Coronary artery (tissue), 2 donors: ENCODE results near the gene CAMSAP1.

ENCODE experiments used
- DNase-seq: peaks from one replicate; pipeline ENCODE4 v3.0.0-alpha.2; 2017; ENCODE audit warnings: low spot score
- H3K27ac ChIP-seq, 2 donors: fragments of 200-600 bp; sonication (generic); one replicate each; pipeline ENCODE4 v1.5.1; 2016 to 2019
- H3K4me3 ChIP-seq: fragments of 200-600 bp; sonication (generic); 2 replicates; pipeline ENCODE4 v1.5.1; 2016; ENCODE audit warnings: mild to moderate bottlenecking, moderate library complexity
- TF ChIP-seq, protein P1 (sequence below): fragments of 200-600 bp; sonication (generic); IDR thresholded peaks from one replicate; pipeline ENCODE4 v1.5.1; 2019; ENCODE audit warnings: antibody characterized with exemption

The CAMSAP1 gene

DNA sequence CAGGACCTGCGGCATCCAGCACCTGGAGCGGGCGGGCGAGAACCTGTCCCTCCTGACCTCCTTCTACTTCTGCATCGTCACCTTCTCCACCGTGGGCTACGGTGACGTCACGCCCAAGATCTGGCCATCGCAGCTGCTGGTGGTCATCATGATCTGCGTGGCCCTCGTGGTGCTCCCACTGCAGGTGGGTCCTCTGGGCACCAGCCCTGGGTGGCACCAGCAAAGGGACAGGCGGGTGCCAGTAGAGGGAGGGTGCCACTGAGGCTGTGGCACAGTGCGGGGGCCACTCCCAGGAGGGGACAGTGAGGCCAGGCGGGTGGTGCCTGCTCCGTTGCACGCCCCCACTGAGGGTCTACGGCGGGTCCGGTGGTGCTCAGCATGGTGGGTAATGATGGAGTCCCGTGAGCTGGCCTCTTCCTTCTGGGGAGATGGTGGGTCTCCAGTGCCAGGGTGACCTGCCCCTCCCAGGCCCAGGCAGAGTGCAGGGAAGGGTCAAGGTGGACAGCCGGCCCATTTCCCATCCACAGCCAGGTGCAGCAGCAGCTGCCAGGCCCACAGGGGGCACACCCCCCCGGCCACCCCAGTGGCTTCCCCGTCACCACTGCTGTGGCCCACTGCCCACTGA is 147.6 kb downstream of the CAMSAP1 start:
- Histone ChIP-seq H3K27ac (no peak overlapping the region), H3K4me3 (no peak overlapping the region)
- no peak for DNase-seq
- TF ChIP-seq, protein P1, sequence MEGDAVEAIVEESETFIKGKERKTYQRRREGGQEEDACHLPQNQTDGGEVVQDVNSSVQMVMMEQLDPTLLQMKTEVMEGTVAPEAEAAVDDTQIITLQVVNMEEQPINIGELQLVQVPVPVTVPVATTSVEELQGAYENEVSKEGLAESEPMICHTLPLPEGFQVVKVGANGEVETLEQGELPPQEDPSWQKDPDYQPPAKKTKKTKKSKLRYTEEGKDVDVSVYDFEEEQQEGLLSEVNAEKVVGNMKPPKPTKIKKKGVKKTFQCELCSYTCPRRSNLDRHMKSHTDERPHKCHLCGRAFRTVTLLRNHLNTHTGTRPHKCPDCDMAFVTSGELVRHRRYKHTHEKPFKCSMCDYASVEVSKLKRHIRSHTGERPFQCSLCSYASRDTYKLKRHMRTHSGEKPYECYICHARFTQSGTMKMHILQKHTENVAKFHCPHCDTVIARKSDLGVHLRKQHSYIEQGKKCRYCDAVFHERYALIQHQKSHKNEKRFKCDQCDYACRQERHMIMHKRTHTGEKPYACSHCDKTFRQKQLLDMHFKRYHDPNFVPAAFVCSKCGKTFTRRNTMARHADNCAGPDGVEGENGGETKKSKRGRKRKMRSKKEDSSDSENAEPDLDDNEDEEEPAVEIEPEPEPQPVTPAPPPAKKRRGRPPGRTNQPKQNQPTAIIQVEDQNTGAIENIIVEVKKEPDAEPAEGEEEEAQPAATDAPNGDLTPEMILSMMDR, result no peak

DNA sequence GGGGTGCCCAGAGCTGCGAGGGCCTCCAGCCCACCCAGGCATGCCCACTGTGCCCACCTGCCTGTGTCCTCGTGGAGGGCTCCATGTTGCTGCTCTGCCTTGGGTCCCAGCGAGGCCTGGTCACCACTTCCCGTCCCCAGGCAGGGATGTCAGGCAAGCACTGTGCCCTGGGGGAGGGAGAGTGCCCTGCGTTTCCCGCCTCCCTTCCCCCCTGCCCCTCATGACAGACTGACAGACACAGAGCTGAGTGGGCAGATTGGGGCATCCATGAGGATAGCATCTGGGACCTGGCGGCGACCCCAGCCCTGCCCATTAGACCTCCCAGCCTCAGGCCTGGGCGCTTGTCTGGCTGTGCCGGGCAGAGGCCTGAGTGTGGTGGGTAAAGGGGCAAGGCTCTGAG is 148.5 kb downstream of the CAMSAP1 start:
- no peak overlapping the region for H3K27ac ChIP-seq
- DNase-seq, result no peak
- H3K4me3 ChIP-seq, result no peak overlapping the region
- TF ChIP-seq, protein P1, result no peak
